Activated naive CD8-positive, alpha-beta T cell (primary cell): ENCODE measurements around the gene DDRGK1.
"Not testable (repeated sequence)": the region's sequence is repeated elsewhere in the genome, so short reads cannot be mapped to it uniquely, and the experiment has no call there.

ENCODE experiments used
- H3K27ac Mint-ChIP-seq: one replicate; pipeline ENCODE4 v1.8.0; 2021; ENCODE audit warnings: mixed read lengths
- H3K27me3 Mint-ChIP-seq: one replicate; pipeline ENCODE4 v1.8.0; 2021; ENCODE audit warnings: mixed read lengths
- H3K36me3 Mint-ChIP-seq: one replicate; pipeline ENCODE4 v1.8.0; 2021; ENCODE audit warnings: mixed read lengths
- H3K4me1 Mint-ChIP-seq: one replicate; pipeline ENCODE4 v1.8.0; 2021; ENCODE audit warnings: low read depth, mixed read lengths
- H3K4me3 Mint-ChIP-seq: one replicate; pipeline ENCODE4 v1.8.0; 2021; ENCODE audit warnings: mild to moderate bottlenecking, mixed read lengths
- H3K9me3 Mint-ChIP-seq: one replicate; pipeline ENCODE4 v1.8.0; 2021; ENCODE audit warnings: low read depth, mixed read lengths

The DDRGK1 gene

DNA sequence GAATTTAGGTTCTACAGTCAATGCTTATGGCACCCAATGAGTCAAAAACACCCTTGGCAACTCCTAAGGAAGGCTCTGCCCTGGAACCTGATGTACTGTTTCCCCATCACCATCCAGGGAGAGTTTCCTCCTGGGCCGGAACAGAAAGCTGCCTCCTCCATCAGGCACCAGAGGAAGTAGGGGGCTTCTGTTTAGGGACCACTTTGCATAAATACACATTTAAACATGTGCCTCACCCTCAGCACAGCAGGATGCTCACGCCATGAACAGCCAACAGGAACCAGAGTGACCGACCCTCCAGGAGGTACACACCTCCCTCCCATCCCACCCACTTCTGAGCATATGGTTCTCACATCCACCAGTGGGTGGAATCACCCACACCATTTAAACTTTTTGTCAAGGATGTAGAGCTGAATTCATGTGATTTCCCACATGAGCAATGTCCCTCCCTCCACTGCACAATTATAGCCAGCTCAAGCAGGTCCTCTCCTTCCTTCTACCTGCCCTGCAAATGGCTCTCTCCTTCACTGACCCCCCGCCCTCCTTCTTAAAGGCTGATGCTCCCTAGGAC is 14.8 kb downstream of the DDRGK1 start:
- peak overlapping the region; percentile 30 for H3K27ac Mint-ChIP-seq
- H3K4me1 Mint-ChIP-seq = peaks cover 2% of the 10 kb centered on the region
- H3K27me3 Mint-ChIP-seq = no peaks in the 10 kb centered on the region
- H3K9me3 Mint-ChIP-seq = no peaks in the 10 kb centered on the region
- no peak overlapping the region for H3K4me3 Mint-ChIP-seq
- no peaks in the 10 kb centered on the region for H3K36me3 Mint-ChIP-seq

DNA sequence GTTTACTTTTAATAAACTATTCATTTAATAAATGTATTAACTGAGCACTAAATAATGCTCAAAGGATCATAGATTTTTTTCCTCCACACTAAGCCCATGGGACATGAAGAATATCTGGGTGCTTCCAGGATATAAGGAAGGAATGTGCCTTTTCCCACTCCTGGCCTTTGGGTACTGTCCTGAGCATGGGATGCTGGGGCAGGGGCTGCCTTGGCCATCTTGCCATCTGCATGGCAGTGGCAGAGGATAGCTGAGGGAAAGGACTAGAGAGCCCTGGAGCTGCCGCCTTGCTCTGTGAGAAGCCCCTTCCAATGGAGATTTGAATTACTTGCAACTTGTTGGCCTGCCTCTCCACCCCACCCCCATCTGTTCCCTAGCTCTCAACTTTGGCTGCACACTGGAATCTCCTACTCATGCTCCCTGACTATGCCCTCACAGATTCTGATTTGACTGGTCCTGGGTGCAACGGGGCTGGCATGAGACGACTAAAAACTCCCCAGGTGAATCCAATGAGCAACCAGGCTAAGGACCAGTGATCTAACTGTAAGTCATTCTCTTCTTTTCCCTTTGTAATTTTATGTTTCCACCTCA is 15.6 kb downstream of the DDRGK1 start:
- Mint-ChIP-seq H3K27ac (peak overlapping the region; percentile 28), H3K27me3 (no peaks in the 10 kb centered on the region), H3K36me3 (no peaks in the 10 kb centered on the region), H3K9me3 (no peaks in the 10 kb centered on the region), H3K4me3 (no peak overlapping the region), H3K4me1 (no peaks in the 10 kb centered on the region)

DNA sequence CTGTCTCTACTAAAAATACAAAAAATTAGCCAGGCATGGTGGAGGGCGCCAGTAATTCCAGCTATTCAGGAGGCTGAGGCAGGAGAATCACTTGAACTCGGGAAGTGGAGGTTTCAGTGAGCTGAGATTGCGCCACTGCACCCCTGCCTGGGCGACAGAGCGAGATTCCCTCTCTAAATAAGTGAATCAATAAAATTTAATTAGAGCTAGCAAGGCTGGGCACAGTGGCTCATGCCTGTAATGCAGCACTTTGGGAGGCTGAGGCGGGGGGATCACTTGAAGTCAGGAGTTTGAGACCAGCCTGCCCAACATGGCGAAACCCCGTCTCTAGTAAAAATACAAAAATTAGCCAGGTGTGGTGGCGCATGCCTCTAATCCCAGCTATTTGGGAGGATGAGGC is 16.6 kb downstream of the DDRGK1 start:
- H3K27me3 Mint-ChIP-seq, H3K4me1 Mint-ChIP-seq, H3K36me3 Mint-ChIP-seq, H3K27ac Mint-ChIP-seq, H3K4me3 Mint-ChIP-seq, H3K9me3 Mint-ChIP-seq: not testable (repeated sequence)

DNA sequence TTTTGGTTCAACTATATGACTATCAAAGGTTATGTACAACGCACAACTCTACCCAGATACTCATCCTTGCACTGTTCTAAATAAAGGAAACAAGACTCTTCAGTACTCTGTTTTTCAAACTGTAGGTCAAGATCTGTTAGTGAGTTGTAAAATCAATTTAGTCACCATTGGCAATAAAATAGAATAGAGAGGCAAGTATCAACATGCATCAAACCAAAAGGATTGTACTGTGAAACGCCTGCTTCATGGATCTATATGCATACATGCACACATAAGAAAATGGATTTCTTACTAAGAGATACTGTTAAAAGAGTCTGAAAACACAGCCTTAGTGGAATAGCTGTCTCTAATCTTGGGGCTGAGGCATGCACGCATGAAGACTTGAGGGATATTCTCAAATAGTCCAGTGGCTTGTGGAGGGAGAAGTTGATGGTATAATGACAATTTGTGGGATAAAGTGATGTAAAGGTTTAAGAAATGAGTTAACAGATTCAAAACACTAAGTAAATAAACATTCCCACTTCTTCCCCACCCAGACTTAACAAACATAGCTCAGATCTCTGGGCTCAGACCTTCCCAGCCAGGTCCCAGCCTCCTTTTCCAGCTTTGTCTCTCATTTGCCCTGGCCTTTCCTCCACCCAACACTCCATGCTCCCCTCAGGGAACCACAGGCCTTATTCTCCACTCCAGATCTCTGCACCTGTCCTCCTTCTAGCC is 20.4 kb downstream of the DDRGK1 start:
- no peak overlapping the region for H3K4me3 Mint-ChIP-seq
- H3K4me1 Mint-ChIP-seq = no peaks in the 10 kb centered on the region
- no peaks in the 10 kb centered on the region for H3K9me3 Mint-ChIP-seq
- no peaks in the 10 kb centered on the region for H3K27me3 Mint-ChIP-seq
- H3K36me3 Mint-ChIP-seq = no peaks in the 10 kb centered on the region
- no peak overlapping the region for H3K27ac Mint-ChIP-seq

DNA sequence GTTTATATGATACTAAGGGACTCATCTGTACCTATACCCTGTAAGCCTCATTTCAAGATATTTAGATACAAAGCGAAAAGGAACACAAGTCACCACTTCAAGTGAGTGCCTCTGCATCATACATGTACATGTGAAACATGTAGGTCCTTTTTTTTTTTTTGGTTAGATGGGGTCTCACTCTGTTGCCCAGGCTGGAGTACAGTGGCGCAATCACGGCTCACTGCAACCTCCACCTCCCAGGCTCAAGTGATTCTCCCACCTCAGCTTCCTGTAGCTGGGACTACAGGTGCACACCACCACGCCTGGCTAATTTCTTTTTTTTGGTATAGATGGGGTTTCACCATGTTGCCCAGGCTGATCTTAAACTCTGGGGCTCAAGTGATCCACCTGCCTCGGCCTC is 22.1 kb downstream of the DDRGK1 start:
- H3K9me3 Mint-ChIP-seq, H3K4me3 Mint-ChIP-seq, H3K4me1 Mint-ChIP-seq, H3K36me3 Mint-ChIP-seq, H3K27me3 Mint-ChIP-seq, H3K27ac Mint-ChIP-seq: not testable (repeated sequence)

DNA sequence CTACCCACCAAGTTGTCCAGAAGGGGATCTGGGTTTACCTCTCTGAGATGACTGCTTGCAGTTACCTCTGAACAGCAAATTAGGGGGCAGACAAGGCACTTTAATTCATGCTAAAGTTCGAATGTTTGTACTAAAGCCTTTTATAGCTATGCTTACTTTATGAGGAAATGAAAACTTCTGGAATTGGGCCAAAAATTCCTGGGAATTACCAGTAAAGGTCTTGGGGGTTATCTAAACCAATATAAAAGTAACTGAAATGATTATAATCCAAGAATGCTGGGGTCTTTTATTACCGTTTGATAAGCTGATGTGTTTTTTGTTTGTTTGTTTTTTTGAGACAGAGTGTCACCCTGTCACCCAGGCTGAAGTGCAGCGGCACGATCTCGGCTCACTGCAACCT is 23.2 kb downstream of the DDRGK1 start:
- Mint-ChIP-seq H3K36me3 (no peaks in the 10 kb centered on the region), H3K4me3 (no peak overlapping the region), H3K9me3 (no peaks in the 10 kb centered on the region), H3K27ac (no peak overlapping the region), H3K27me3 (no peaks in the 10 kb centered on the region), H3K4me1 (no peaks in the 10 kb centered on the region)

DNA sequence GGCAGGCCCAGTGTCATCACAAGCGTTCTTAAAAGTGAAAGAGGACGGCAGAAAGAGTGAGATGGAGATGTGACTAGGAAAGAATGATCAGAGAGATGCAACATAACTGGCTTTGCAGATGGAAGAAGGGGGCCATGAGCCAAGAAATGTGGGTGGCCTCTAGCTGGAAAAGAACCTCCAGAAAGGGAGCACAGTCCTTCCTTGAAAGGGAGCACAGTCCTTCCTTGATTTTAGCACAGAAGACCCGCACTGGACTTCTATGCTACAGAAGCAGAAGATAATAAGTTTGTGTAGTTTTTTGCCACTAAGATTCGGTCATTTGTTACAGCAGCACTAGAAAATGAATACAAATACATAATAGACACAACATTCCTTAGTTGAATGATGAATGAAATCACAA is 24.2 kb downstream of the DDRGK1 start:
- no peaks in the 10 kb centered on the region for H3K27me3 Mint-ChIP-seq
- no peaks in the 10 kb centered on the region for H3K36me3 Mint-ChIP-seq
- no peaks in the 10 kb centered on the region for H3K9me3 Mint-ChIP-seq
- H3K4me3 Mint-ChIP-seq = no peak overlapping the region
- peak overlapping the region; percentile 34 for H3K27ac Mint-ChIP-seq
- H3K4me1 Mint-ChIP-seq = no peaks in the 10 kb centered on the region

DNA sequence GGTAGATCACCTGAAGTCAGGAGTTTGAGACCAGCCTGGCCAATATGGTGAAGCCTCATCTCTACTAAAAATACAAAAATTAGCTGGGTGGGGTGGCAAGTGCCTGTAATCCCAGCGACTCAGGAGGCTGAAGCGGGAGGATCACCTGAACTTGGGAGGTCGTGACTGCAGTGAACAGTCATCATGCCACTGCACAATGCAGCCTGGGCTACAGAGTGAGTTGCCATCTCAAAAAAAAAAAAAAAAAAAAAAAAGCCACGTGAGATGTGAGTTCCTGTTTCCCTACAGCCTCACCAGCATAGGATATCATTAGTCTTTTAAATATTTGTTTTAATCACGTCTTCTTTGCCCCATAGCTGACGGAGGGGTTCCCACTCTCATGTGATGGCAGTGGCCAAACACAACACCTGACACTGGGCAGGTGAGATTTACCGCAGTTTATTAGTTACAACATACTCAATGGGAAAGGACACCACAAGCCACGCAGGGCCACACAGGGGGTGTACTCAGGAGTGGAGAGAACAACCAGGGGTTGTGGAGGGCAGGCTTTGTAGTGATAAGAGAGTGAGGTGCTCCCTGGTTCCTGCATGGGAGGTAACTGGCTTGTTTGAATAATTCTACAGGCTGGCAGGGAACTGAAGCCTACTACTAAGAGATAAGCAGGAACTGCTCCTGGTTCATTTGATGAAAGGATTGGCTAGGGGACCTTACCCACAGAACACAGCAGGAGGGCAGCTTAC is 26.6 kb downstream of the DDRGK1 start:
- Mint-ChIP-seq H3K27ac (no peak overlapping the region), H3K27me3 (peaks cover 2% of the 10 kb centered on the region), H3K4me1 (peaks cover 9% of the 10 kb centered on the region), H3K36me3 (no peaks in the 10 kb centered on the region), H3K9me3 (no peaks in the 10 kb centered on the region), H3K4me3 (no peak overlapping the region)

DNA sequence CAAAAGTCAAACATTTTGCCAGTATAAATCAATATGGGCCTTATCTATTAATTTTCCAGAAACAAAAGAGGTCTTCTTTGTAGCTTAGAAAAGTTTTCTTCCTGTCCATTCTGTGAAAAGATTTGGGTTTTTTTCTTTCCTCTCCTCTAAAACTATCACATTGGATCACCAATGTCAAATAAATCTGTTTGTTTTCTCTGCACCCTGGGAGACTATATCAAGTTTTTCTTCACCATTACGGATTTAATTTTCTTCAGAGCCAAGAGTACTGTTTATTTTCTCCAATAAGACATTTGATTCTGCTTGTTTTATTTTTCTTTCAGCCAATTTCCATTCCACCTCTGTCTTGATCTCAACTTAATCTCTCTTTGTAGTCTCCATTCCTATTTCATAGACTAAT is 29.2 kb downstream of the DDRGK1 start:
- no peaks in the 10 kb centered on the region for H3K9me3 Mint-ChIP-seq
- H3K27ac Mint-ChIP-seq = no peak overlapping the region
- no peaks in the 10 kb centered on the region for H3K36me3 Mint-ChIP-seq
- H3K4me3 Mint-ChIP-seq = peak overlapping the region; percentile 86
- peaks cover 15% of the 10 kb centered on the region for H3K4me1 Mint-ChIP-seq
- peaks cover 2% of the 10 kb centered on the region for H3K27me3 Mint-ChIP-seq

DNA sequence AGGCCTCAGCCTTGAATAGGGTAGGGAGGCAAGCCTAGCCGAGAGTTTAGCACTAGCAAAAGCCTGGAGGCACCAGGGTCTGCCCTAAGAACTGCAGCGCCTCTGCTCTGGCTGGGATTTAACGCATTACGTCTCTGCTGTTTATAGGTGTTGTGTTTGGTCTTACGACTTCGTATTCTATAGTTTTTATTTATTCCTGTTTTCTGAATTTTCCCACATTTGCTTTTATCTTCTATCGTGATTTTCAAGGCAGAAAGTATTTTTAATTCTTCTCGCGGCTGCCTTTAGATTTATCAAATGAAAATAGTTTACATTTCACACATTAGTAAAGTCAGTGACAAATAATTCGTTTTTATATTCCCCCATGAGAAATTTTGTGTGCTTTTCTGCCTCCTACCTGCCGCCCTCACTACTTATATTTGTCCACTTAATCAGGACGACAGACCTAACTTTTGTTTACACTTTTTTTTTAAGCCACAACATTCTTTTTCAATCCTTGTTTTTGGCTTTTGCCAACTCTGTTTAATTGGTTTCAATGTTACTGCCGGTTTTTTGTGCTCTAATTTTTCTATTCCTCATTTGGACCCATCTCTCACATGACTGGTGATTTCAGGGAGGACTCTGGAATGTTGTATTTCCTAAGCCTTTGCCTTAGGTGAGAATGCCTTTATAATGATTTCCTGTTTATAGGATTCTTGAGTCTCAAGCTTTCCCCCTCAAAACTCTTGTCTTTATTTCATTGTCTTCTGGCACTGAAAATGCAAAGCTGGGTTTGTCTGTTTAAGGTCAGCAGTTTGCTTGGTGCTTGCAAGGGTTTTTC is 29.8 kb downstream of the DDRGK1 start:
- Mint-ChIP-seq H3K27me3 (peaks cover 2% of the 10 kb centered on the region), H3K36me3 (no peaks in the 10 kb centered on the region), H3K27ac (no peak overlapping the region), H3K4me3 (peak overlapping the region; percentile 86), H3K9me3 (no peaks in the 10 kb centered on the region), H3K4me1 (peaks cover 15% of the 10 kb centered on the region)

DNA sequence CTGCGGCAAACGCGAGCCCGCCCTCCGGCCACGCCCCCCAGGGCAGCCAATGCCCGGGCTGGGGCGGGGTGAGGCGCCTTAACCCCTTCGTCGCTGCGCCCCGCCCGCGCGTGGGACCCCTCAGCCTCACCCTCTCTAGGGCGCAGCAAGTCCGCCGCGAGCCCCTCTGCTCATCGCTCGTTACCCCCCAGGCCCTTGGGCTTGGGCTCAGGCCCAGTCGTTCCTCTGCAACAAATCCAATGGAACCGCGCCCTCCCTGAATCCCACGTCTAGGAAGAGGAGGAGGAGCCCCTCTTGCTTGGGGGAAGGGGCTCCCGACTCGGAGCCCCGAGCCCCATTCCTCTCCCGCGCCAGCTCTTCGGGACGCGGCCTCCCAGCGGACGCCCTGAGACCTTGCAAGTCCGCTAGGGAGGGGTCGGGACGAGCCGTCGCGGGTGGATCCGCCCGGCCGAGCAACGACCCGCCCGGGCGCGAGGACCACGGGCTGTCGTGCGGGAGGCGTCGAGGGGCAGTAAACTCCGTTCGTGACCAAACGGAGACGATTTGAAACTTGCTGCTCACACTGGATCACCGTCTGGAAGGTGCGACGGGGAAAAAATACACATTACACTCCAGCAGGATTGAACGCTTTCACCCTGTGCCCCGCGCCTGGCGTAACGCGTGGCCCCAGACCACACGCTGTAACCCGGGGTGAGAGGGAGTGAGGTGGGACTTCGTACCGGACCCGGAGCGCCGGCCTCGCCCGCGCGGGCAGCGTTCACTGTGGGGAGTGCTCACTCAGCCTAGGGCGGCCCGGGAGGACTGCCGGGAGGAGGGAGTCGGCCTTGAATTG is 30.7 kb downstream of the DDRGK1 start:
- peaks cover 3% of the 10 kb centered on the region for H3K27me3 Mint-ChIP-seq
- peak overlapping the region; percentile 86 for H3K4me3 Mint-ChIP-seq
- peaks cover 16% of the 10 kb centered on the region for H3K4me1 Mint-ChIP-seq
- no peaks in the 10 kb centered on the region for H3K9me3 Mint-ChIP-seq
- H3K27ac Mint-ChIP-seq = no peak overlapping the region
- H3K36me3 Mint-ChIP-seq = no peaks in the 10 kb centered on the region

DNA sequence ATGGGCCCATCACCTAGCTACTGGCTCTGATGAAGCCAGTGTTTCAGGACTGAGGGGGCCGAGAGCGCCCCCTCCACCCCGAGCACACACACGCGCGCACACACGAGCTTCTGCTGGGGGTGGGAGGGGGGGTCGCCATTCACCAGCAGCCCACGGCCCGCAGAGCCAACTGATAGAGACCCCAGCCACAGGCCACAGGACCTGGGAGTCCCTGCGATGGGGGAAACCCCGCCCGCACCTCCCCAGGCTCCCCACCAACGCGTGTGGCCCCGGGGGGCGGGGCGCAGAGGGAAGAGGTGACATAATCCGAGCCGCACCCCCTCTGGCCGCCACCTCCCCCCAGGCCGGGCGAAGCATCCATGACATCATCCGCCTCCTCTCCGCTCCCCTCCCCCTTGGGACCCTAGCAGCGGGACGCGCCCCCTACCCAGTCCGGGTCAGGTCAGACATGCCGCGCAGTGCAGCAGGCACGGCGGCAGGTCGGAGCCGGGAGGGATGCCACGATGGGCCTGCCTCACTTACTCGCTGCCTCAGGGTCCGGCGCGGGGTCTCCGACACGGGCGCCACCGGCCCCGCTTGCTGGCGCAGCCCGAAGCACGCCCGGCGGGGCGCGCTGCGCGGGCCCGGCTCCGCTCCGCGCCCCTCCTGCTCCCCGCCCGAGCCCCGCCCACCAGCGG is 31.4 kb downstream of the DDRGK1 start, which contains the start of gene LZTS3:
TSS of gene LZTS3 (minus strand) at position 617 of the 677 bp plus-strand sequence. CDS start 6,386 bp downstream, outside the sequence.
- H3K9me3 Mint-ChIP-seq = no peaks in the 10 kb centered on the region
- H3K4me1 Mint-ChIP-seq = peaks cover 21% of the 10 kb centered on the region
- peaks cover 8% of the 10 kb centered on the region for H3K27me3 Mint-ChIP-seq
- peak within 1 kb of the TSS; percentile 87 for H3K4me3 Mint-ChIP-seq
- no peak within 1 kb of the TSS for H3K27ac Mint-ChIP-seq
- no peaks in the 10 kb centered on the region for H3K36me3 Mint-ChIP-seq

DNA sequence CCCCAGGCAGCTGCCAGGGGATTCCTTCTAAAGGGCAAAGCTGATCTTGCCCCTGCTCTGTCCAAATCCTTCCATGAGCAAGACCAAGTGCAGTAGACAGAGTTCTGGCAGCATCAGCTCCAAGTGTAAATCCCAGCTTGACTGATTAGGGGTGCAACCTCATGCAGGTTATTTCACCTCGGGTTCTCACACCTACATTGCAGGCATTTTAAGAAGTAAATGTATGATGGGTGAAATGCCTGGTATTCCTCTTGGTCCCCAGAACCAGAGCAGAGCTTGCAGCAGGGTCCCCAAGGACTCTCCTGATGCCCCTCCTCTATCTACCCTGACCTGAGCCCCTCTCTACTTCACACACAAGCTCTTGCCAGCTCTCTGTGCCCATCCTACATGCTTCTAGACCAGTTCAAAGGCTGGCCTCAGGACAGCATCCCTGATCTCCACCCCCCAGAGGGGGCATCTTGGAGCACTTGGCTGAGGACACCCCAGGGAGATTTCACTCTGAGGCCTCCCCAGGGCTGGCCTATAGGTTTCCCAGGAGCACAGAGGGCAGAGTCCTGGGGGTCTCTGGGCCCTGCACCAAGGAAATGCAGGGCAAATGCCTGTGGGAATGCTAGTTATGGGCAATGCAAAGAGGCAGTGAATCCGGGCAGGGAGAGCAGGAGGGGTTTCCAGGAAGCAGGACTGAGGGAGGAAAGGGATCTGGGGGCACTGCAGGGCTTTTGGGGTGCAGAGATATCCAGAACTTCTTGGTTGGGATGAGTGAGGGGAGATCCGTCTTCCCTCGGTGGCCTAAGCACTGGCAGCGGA is 32.2 kb downstream of the DDRGK1 start:
- Mint-ChIP-seq H3K27ac (no peak overlapping the region), H3K9me3 (no peaks in the 10 kb centered on the region), H3K4me3 (peak overlapping the region; percentile 87), H3K27me3 (peaks cover 8% of the 10 kb centered on the region), H3K4me1 (peaks cover 21% of the 10 kb centered on the region), H3K36me3 (no peaks in the 10 kb centered on the region)
